Adrenal gland (tissue), 12 donors: ENCODE measurements around the gene INPP5A. TPM values are rescaled to one million over a fixed set of nuclear protein-coding genes. Genes with fewer than 3 reads are reported as not detected.

Experiments
- DNase-seq, 7 donors: peaks; one replicate each; pipeline ENCODE4 v3.0.0-alpha.2; 2019 to 2020
- H3K27ac ChIP-seq, 5 donors: fragments of 200-600 bp; sonication (generic) in 4 of 5; 1 replicate in 3 of 5; 2 replicates in 2 of 5; pipeline versions ENCODE4 v1.5.1 to v1.8.0; 2016 to 2020; ENCODE audit warnings: mild to moderate bottlenecking in 1 of 5
- H3K27me3 ChIP-seq: fragments of 200-600 bp; 2 replicates; pipeline ENCODE4 v1.8.0; 2021
- H3K36me3 ChIP-seq, 2 donors: fragments of 200-600 bp; replicated peaks in 1 of 2; 1 replicate in 1 of 2; 2 replicates in 1 of 2; pipeline versions ENCODE4 v1.5.1 to v1.8.0; 2018 to 2022
- H3K4me1 ChIP-seq, 2 donors: fragments of 200-600 bp; replicated peaks in 1 of 2; 1 replicate in 1 of 2; 2 replicates in 1 of 2; pipeline versions ENCODE4 v1.5.1 to v1.8.0; 2018 to 2021
- H3K4me3 ChIP-seq, 4 donors: fragments of 200-600 bp; sonication (generic) in 3 of 4; one replicate each; pipeline ENCODE4 v1.5.1; 2016 to 2018
- H3K9me3 ChIP-seq, 3 donors: fragments of 200-600 bp; sonication (generic) in 1 of 3; replicated peaks in 1 of 3; 1 replicate in 2 of 3; 2 replicates in 1 of 3; pipeline versions ENCODE4 v1.5.1 to v1.8.0; 2016 to 2021
- POLR2A ChIP-seq, 2 donors: fragments of 450-650 bp; IDR thresholded peaks; one replicate each; pipeline ENCODE4 v1.6.1; 2017; ENCODE audit warnings: antibody characterized with exemption in 2 of 2, mild to moderate bottlenecking in 2 of 2, moderate library complexity in 1 of 2
- WGBS, 4 donors: extraction: QIAGEN DNeasy Blood & Tissue Kit in 2 of 4; methylation state at CpG; one replicate each; pipeline versions ENCODE4 v1.1.5 to v1.1.7; 2013 to 2017; 5-methylcytosine and 5-hydroxymethylcytosine counted together
- intact Hi-C, 2 donors: fragments of 100-400 bp; cut with DNase I; formaldehyde crosslinking; loops; one replicate each; pipeline versions ENCODE4 v1.14.1 to v1.15.0; 2022 to 2023
- polyA plus RNA-seq, 3 donors: library from polyadenylated mRNA; stranded (reverse); fragments of 200-250 nt in 2 of 3; fragments of 350-450 nt in 1 of 3; fragmentation: Illumina TruSeq in 1 of 3; extraction: RNeasy Lipid Tissue Mini Kit (QIAGEN cat#74804) in 1 of 3; gene quantifications; one replicate each; pipeline ENCODE4 v1.2.3, GENCODE V29; 2013 to 2014
- total RNA-seq, 9 donors: library from RNA; depleted of rRNA in 4 of 9; stranded (reverse); fragments of >200 nt in 4 of 9; fragments of 120-200 nt in 1 of 9; fragmentation: NEBNext Ultra II Directional in 1 of 9; extraction: Animal tissue kit (Norgen Biotek cat#: 25700) in 1 of 9; gene quantifications; one replicate each; pipeline versions ENCODE4 v1.1.0 to v1.2.4, GENCODE V29; 2013 to 2023
- TF ChIP-seq, protein P1 (sequence below), 6 experiments: fragments of 450-650 bp in 4 of 6; fragments of 200-600 bp in 2 of 6; sonication (generic) in 1 of 6; IDR thresholded peaks; 1 replicate in 5 of 6; 2 replicates in 1 of 6; pipeline versions ENCODE4 v1.5.1 to v1.8.0; 2016 to 2021; ENCODE audit warnings: antibody characterized with exemption in 6 of 6, mild to moderate bottlenecking in 2 of 6, moderate library complexity in 1 of 6
- donor health status: healthy with polysubstance abuse.
- donor health status: Bipolar disorder and iron deficiency.
- donor health status: DM: yes; HTN: yes; CAD: no.
- donor health status: DM: no; HTN: no; CAD: no.
- donor health status: DM: no; HTN: no; CAD: no.
- donor health status: DM: yes; HTN: yes; CAD: no.

The INPP5A gene
- total and polyA plus RNA-seq, 12 donors: 13.5 to 62.9 (median 37.5) TPM

GRCh38 chr10:132564249-132564605, 26.6 kb downstream of the INPP5A start:
- Histone ChIP-seq H3K9me3 (no peaks in the 10 kb centered on the region), H3K36me3 (no peaks in the 10 kb centered on the region), H3K27me3 (no peaks in the 10 kb centered on the region), H3K4me3 (no peak overlapping the region), H3K4me1 (peaks cover 0 to 17% of the 10 kb centered on the region in 2 donors), H3K27ac (no peak overlapping the region)
- TF ChIP-seq POLR2A (IDR thresholded peaks at IDR 0.05): no peak
- TF ChIP-seq, protein P1, sequence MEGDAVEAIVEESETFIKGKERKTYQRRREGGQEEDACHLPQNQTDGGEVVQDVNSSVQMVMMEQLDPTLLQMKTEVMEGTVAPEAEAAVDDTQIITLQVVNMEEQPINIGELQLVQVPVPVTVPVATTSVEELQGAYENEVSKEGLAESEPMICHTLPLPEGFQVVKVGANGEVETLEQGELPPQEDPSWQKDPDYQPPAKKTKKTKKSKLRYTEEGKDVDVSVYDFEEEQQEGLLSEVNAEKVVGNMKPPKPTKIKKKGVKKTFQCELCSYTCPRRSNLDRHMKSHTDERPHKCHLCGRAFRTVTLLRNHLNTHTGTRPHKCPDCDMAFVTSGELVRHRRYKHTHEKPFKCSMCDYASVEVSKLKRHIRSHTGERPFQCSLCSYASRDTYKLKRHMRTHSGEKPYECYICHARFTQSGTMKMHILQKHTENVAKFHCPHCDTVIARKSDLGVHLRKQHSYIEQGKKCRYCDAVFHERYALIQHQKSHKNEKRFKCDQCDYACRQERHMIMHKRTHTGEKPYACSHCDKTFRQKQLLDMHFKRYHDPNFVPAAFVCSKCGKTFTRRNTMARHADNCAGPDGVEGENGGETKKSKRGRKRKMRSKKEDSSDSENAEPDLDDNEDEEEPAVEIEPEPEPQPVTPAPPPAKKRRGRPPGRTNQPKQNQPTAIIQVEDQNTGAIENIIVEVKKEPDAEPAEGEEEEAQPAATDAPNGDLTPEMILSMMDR (IDR thresholded peaks at IDR 0.05): no peak
- intact Hi-C loops: no loop called here
- 82 to 88% (median 87%) methylated on average over 8 to 10 of the region's 10 CpGs for WGBS, 4 donors
- DNase-seq: no peak

DNA sequence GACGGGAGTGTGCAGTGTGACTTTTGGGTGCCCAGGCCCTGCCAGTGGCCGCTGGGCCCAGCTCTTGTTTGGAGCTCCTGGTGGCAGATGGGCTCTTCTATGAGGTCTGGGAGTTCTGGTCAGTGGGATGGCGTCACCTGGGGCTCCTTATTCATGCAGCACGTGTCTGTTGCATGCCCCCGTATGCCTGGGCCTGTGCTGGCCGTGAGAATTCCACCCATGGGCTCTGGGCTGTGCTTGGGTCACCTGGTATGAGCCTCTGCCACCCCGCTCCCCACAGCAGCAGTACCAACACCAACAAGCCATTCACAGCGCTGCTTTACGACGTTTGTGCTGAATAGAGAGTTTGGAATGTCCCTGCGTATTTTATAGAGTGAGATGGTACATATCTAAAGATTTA, 27.1 kb downstream of the INPP5A start:
- H3K36me3 ChIP-seq: no peaks in the 10 kb centered on the region
- H3K4me3 ChIP-seq: no peak overlapping the region
- no peaks in the 10 kb centered on the region for H3K9me3 ChIP-seq
- 81 to 93% (median 85%) methylated on average over 5 to 11 of the region's 11 CpGs for whole genome bisulfite sequencing, 4 donors
- no peak overlapping the region for H3K27ac ChIP-seq
- TF ChIP-seq, protein P1 (IDR thresholded peaks at IDR 0.05): no peak
- TF ChIP-seq POLR2A (IDR thresholded peaks at IDR 0.05): no peak
- intact Hi-C loops: no loop called here
- no peaks in the 10 kb centered on the region for H3K27me3 ChIP-seq
- peak in 1 of 7 donors; percentile 14 for DNase-seq
- peaks cover 0 to 17% of the 10 kb centered on the region in 2 donors for H3K4me1 ChIP-seq

DNA sequence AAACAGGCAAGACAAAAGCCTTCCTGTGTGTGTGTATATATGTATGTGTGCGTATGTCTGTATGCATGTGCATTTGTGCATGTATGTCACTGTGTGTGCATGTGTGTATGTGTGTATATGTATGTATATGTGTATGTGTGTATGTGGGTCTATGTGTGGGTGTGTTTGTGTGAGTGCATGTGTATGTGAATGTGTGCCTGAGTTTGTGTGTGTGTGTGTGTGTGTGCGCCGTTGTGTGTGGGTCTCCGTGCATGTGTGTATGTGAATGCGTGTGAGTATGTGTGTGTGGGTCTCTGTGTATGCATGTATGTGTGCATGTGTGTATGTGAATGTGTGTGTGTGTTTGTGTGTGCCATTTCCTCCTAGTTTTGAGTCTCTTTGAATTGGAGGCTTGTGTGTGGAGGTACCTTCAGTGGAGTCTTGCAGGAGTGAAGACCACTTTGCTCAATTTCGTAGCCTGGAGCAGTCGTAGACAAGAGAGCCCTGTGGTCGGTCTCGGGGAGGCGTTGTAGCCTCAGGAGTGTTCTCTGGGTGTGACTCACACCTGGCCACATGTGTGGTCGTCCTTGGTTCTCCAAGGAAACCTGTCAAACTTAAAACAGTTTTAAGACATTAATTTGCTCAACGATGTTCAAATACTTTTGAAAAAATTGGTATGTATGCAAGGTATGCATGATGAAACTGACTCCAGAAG, 28.1 kb downstream of the INPP5A start:
- peaks cover 0 to 11% of the 10 kb centered on the region in 2 donors for H3K4me1 ChIP-seq
- intact Hi-C loops: no loop called here
- TF ChIP-seq, protein P1 (IDR thresholded peaks at IDR 0.05): no peak
- no peak for TF ChIP-seq POLR2A (IDR thresholded peaks at IDR 0.05)
- no peaks in the 10 kb centered on the region for H3K27me3 ChIP-seq
- no peaks in the 10 kb centered on the region for H3K36me3 ChIP-seq
- DNase-seq: no peak
- no peak overlapping the region for H3K4me3 ChIP-seq
- H3K9me3 ChIP-seq: no peaks in the 10 kb centered on the region
- no peak overlapping the region for H3K27ac ChIP-seq
- WGBS, 4 donors: 89 to 91% (median 90%) methylated on average over 12 of the region's 12 CpGs

DNA sequence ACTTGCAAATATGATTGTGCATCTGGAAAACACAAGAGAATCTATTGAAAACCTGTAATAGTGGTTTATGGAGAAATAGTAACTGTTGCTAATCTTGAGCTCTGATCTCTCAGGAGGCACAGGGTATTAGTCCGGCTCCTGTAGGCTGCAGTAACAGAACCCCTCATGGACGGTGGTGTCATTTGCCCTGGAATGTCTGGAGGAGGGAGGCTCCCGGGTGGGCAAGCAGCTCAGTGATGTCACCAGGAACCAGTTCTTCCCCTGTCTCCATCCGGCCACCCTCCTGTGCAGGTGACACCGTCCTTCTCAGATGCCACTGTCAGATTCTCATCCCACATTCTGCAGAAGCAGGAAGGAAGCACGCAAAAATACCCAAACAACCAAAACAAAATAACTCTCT, 29.3 kb downstream of the INPP5A start:
- Histone ChIP-seq H3K4me3 (no peak overlapping the region), H3K27me3 (no peaks in the 10 kb centered on the region), H3K4me1 (peaks cover 3 to 21% of the 10 kb centered on the region in 2 donors), H3K27ac (no peak overlapping the region), H3K36me3 (no peaks in the 10 kb centered on the region), H3K9me3 (no peaks in the 10 kb centered on the region)
- WGBS, 4 donors: 75 to 84% (median 82%) methylated on average over 6 of the region's 6 CpGs
- DNase-seq: peak in 1 of 7 donors; percentile 10
- TF ChIP-seq, protein P1 (IDR thresholded peaks at IDR 0.05): no peak
- TF ChIP-seq POLR2A (IDR thresholded peaks at IDR 0.05): no peak
- intact Hi-C loops: no loop called here
